ENCODE data around the gene LRR1. TPM values are rescaled to one million over a fixed set of nuclear protein-coding genes. Genes with fewer than 3 reads are reported as not detected.
A peak's percentile ranks its signal among the peaks of the same experiment; 100 is the strongest.

LRR1 gene
- total and polyA plus RNA-seq, 9 of the 15 experiments (the other 6 are each of a cell fraction or from before 2014, with no cell fraction given), result 26.5 to 58.1 (median 31.8) TPM

DNA sequence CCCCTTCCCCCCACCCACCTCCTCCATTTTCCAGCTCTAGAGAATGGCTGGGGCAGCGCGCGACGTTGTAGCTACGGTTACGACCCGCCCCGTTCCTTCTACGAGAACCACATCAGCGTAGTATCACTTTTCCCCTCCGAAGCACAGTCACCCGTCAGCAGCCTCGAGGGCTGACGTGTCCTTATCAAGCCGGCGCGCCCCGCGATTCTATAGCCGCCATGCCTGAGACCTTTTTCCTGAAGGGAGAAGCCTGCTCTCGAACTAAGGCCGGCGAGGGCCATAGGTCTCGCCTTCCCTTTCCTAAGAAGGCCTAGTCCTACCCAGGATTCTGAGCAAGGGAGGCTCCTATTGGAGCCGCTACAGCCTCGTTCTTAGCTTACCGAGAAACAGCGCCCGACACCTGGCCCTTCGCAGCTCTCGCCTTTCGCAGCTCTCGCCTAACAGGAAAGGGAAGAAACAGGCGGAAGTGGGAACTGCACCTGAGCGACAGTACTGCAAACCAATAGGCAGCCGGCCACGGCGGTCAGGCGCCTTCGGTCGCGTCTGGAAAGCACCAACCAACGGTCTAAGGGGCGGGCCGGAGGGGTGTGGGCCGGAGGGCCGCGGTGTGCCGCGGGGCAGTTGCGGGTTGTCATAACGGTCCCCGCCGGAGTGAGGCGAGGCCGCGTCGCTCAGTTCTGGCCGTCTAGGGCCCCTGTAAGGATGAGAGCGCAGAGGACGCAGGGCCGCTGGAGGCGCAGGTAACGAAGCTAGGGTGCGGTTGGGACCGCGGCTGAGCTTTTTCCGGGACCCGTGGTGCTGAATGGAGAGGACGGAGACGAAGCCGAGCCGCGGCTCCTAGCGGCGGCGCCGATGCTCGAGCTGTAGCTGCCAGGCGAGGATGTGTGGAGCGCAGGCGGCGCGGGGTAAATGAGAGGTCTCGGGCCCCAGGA lies 21.7 kb downstream of the LRR1 start, which contains the start of the genes MGAT2 and RPL36AL (continued):
- TF ChIP-seq, protein P1, sequence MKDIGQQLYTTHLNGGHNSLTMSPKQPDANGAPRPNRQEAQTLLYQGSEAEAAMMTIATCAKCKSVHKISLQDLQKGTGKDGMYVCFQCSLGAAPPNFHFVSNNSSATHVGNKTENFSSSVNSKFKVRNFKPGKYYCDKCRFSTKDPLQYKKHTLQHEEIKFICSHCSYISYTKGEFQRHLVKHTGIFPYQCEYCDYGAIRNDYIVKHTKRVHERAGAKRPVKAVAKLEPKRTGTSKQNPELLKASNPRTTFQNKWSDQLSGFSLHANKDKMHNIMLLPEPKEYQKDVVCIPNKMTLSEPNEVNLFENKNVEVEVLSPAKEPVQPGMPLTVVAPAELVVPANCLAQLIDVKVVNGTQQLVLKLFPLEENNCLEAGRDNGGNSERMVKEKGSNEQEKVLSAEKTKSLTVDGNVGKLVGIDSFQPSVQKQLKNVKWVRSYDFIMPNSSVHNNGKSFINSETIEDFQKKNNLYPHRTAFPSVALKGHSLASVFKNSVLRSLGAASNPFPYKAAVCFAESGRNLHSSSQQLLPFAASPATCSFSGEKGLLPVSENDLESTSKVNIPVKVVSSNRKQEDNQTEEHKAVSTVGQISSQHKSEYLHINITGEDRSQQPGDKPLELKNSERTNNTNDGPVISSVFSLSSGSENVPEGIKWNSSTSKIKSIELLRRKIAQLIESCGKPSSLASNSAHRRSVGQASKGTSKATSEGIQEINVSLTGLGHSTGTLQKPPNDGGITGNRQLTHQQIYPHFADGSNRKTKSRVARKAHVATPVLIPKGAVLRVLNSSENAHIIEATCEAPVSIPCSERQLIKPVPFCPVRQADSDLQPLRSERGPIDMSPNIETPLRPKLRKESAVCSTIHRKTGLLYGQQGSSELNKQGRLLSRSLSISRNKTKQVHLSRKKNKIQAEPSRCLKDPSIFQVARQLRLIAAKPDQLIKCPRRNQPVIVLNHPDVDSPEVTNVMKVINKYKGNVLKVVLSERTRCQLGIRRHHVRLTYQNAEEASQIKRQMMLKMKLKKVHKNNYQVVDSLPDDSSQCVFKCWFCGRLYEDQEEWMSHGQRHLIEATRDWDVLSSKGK (CRISPR knock-in tag; IDR thresholded peaks at IDR 0.05), result no peak
- TF ChIP-seq FOXA1 (IDR thresholded peaks at IDR 0.05; ENCODE audit: borderline replicate concordance), result no peak
- TF ChIP-seq, protein P2, sequence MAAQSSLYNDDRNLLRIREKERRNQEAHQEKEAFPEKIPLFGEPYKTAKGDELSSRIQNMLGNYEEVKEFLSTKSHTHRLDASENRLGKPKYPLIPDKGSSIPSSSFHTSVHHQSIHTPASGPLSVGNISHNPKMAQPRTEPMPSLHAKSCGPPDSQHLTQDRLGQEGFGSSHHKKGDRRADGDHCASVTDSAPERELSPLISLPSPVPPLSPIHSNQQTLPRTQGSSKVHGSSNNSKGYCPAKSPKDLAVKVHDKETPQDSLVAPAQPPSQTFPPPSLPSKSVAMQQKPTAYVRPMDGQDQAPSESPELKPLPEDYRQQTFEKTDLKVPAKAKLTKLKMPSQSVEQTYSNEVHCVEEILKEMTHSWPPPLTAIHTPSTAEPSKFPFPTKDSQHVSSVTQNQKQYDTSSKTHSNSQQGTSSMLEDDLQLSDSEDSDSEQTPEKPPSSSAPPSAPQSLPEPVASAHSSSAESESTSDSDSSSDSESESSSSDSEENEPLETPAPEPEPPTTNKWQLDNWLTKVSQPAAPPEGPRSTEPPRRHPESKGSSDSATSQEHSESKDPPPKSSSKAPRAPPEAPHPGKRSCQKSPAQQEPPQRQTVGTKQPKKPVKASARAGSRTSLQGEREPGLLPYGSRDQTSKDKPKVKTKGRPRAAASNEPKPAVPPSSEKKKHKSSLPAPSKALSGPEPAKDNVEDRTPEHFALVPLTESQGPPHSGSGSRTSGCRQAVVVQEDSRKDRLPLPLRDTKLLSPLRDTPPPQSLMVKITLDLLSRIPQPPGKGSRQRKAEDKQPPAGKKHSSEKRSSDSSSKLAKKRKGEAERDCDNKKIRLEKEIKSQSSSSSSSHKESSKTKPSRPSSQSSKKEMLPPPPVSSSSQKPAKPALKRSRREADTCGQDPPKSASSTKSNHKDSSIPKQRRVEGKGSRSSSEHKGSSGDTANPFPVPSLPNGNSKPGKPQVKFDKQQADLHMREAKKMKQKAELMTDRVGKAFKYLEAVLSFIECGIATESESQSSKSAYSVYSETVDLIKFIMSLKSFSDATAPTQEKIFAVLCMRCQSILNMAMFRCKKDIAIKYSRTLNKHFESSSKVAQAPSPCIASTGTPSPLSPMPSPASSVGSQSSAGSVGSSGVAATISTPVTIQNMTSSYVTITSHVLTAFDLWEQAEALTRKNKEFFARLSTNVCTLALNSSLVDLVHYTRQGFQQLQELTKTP (IDR thresholded peaks at IDR 0.05; ENCODE audit: low read depth in 1 of 2, partially characterized antibody in 2 of 2), result peak in 1 of 2 experiments; percentile 67
- TF ChIP-seq NONO (IDR thresholded peaks at IDR 0.05; ENCODE audit: low read depth in 2 of 2, low read length in 1 of 2), result peak in 1 of 2 experiments; percentile 58; a peak in 1 of 4 replicates
- 0 out of 4 replicates have a peak, but pooled peaks of 1 of the 2 experiments have one; percentile 7 for TF ChIP-seq RCOR1 (IDR thresholded peaks at IDR 0.05; ENCODE audit: borderline replicate concordance in 1 of 2, low read depth in 2 of 2, low read length in 2 of 2)
- no peak for TF ChIP-seq CBFB (CRISPR knock-in tag; IDR thresholded peaks at IDR 0.05)
- 0 out of 2 replicates have a peak, but pooled peaks have one; percentile 24 for TF ChIP-seq ATF1 (CRISPR knock-in tag; IDR thresholded peaks at IDR 0.05)
- TF ChIP-seq ATF1 (tag; IDR thresholded peaks at IDR 0.05), result peak; percentile 82
- peak; percentile 68 for TF ChIP-seq NEUROD1 (IDR thresholded peaks at IDR 0.05; ENCODE audit: borderline replicate concordance, low read depth, low read length, partially characterized antibody)
- peak; percentile 56; the same call in 1 of the 2 replicates for TF ChIP-seq GTF2F1 (IDR thresholded peaks at IDR 0.05; ENCODE audit: low read depth, low read length)
- peak; percentile 76 for TF ChIP-seq CXXC5 (CRISPR knock-in tag; IDR thresholded peaks at IDR 0.05)
- TF ChIP-seq, protein P3, sequence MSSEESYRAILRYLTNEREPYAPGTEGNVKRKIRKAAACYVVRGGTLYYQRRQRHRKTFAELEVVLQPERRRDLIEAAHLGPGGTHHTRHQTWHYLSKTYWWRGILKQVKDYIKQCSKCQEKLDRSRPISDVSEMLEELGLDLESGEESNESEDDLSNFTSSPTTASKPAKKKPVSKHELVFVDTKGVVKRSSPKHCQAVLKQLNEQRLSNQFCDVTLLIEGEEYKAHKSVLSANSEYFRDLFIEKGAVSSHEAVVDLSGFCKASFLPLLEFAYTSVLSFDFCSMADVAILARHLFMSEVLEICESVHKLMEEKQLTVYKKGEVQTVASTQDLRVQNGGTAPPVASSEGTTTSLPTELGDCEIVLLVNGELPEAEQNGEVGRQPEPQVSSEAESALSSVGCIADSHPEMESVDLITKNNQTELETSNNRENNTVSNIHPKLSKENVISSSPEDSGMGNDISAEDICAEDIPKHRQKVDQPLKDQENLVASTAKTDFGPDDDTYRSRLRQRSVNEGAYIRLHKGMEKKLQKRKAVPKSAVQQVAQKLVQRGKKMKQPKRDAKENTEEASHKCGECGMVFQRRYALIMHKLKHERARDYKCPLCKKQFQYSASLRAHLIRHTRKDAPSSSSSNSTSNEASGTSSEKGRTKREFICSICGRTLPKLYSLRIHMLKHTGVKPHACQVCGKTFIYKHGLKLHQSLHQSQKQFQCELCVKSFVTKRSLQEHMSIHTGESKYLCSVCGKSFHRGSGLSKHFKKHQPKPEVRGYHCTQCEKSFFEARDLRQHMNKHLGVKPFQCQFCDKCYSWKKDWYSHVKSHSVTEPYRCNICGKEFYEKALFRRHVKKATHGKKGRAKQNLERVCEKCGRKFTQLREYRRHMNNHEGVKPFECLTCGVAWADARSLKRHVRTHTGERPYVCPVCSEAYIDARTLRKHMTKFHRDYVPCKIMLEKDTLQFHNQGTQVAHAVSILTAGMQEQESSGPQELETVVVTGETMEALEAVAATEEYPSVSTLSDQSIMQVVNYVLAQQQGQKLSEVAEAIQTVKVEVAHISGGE (CRISPR knock-in tag; IDR thresholded peaks at IDR 0.05), result peak in 1 of 3 experiments; percentile 73; a peak in 2 of 6 replicates

All from K562 (cell line).